GM10248 (cell line): ENCODE data around the gene HSD17B4.
"Not testable (repeated sequence)": the region's sequence is repeated elsewhere in the genome, so short reads cannot be mapped to it uniquely, and the experiment has no call there.

ENCODE experiments used
- CTCF ChIA-PET: fragments of 300-600 bp; sonication (Branson Sonifier 250); formaldehyde crosslinking; extraction: SDS; loops from one replicate; lab custom pipeline; 2021; ENCODE audit warnings: antibody characterized with exemption; lab: Yijun Ruan, JAX
- POLR2A ChIA-PET: fragments of 350-650 bp; sonication (Branson Sonifier 250); formaldehyde crosslinking; extraction: SDS; loops from one replicate; lab custom pipeline; 2020; ENCODE audit warnings: antibody characterized with exemption; lab: Yijun Ruan, JAX
- DNase-seq: peaks from one replicate; pipeline ENCODE4 v3.0.0; 2012; ENCODE audit errors: extremely low spot score
- TF ChIP-seq, protein P1 (sequence below): IDR thresholded peaks from 2 replicates; pipeline ENCODE4 v1.5.1; 2012; ENCODE audit warnings: mild to moderate bottlenecking, low read depth; ENCODE audit errors: extremely low read depth, missing control alignments, control extremely low read depth

Gene HSD17B4

DNA sequence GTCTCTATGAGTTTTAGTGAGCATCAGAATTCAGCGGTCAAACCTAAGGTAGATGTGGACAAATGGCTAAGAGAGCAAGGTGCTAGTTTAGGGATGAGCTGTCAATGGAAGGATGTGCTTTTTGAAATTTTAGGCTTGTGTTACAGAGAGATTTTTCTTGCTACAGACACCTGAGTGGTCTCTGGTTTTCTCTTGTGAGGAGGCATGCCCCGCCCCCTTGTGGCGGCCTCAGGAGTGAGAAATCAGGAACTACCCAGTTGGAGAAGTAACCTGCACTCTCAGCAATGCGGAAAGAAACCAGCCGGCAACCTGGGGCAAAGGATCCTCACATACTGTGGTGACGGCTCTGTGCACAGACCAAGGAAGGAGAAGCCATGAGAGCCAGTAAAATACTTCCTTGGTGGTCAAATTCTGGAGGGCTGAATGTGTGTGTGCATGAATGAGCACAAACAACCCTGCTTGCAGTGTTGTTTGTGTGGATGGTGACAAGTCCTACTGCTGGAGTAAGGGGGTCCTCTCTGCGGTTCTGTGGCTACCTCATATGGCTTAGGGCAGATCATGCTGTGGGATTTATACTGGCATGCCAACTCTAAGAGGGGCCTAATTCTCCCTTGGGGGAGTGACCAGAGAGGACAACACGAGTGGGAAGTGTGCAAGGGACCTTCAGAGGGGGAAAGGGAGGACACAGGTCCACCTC is 16.7 kb upstream of the HSD17B4 start:
- DNase-seq, result peak; percentile 52
- TF ChIP-seq, protein P1, sequence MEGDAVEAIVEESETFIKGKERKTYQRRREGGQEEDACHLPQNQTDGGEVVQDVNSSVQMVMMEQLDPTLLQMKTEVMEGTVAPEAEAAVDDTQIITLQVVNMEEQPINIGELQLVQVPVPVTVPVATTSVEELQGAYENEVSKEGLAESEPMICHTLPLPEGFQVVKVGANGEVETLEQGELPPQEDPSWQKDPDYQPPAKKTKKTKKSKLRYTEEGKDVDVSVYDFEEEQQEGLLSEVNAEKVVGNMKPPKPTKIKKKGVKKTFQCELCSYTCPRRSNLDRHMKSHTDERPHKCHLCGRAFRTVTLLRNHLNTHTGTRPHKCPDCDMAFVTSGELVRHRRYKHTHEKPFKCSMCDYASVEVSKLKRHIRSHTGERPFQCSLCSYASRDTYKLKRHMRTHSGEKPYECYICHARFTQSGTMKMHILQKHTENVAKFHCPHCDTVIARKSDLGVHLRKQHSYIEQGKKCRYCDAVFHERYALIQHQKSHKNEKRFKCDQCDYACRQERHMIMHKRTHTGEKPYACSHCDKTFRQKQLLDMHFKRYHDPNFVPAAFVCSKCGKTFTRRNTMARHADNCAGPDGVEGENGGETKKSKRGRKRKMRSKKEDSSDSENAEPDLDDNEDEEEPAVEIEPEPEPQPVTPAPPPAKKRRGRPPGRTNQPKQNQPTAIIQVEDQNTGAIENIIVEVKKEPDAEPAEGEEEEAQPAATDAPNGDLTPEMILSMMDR, result peak; percentile 56
- POLR2A ChIA-PET, result no interaction called here
- CTCF ChIA-PET, result interaction anchor here (0.7 to 3.9 kb wide), 28 partner anchors 10 to 453 kb away, joined by 3 to 41 read pairs (median 5); partner anchors contain the start of gene DTWD2

DNA sequence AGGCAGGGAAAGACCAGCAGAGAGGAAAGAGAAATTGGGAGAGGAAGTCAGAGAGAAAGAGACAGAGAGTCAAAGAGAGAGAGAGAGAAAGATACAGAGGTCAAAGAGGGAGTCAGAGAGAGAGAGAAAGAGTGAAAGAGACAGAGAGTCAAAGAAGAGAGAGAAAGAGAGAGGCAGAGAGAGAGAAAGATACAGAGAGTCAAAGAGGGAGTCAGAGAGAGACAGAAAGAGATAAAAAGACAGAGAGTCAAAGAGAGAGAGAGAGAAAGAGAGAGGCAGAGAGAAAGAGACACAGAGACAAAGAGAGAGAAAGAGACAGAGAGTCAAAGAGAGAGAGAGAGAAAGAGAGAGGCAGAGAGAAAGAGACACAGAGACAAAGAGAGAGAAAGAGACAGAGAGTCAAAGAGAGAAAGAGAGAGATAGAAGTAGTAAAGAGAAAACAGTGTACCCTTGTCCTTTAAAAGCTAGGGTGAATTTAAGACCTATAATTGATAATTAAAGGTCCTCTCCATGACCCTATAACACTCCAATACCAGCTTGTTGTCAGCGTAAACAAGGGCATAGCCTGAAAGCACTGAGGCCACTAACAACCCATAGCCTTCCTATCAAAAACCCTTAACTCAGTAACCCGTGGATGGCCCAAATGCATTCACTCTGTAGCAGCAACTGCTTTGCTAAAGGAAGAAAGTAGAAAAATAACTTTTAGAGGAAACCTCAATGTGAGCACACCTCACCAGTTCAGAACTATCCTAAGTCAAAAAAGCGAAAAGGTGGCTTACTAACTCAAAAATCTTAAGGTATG is 14.3 kb upstream of the HSD17B4 start:
- DNase-seq, result not testable (repeated sequence)
- ChIA-PET CTCF (interaction anchor here (2.6 kb wide), 1 partner anchor 450 kb away, joined by 10 read pairs; the partner anchor contains the start of gene DTWD2), POLR2A (interaction anchor here (0.7 kb wide), 1 partner anchor 89 kb away, joined by 3 read pairs; no protein-coding TSS in a partner anchor)

DNA sequence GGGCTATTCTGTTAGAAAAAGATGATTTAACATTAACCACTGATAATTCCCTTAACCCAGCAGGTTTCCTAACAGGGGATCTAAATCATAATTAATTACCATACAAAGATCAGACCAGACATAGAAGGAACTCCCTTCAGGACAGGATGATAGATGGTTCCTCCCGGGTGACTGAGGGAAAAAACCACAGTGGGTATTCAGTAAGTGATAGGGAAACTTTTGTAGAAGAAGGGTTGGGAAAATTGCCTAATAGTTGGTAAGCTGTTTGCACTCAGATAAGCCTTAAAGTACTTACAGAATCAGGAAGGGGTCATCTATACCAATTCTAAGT is 13.7 kb upstream of the HSD17B4 start:
- POLR2A ChIA-PET, DNase-seq: not testable (repeated sequence)
- CTCF ChIA-PET, result interaction anchor here (2.6 kb wide), 1 partner anchor 450 kb away, joined by 10 read pairs; the partner anchor contains the start of gene DTWD2

DNA sequence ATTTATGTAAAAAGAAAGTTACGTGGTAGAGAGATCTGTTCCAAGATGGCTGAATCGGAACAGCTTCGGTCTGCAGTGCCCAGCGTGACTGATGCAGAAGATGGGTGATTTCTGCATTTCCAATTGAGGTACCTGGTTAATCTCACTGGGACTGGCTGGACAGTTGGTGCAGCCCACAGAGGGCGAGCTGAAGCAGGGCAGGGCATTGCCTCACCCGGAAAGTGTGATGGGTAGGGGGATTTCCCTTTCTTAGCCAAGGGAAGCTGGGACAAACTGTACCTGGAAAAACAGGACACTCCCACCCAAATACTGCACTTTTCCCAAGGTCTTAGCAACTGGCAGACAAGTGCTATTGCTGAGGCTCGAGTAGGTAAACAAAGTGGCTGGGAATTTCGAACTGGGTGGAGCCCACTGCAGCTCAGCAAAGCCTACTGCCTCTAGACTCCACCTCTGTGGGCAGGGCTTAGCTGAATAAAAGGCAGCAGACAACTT is 13.1 kb upstream of the HSD17B4 start:
- DNase-seq, result no peak
- TF ChIP-seq, protein P1, result no peak
- POLR2A ChIA-PET, result no interaction called here

DNA sequence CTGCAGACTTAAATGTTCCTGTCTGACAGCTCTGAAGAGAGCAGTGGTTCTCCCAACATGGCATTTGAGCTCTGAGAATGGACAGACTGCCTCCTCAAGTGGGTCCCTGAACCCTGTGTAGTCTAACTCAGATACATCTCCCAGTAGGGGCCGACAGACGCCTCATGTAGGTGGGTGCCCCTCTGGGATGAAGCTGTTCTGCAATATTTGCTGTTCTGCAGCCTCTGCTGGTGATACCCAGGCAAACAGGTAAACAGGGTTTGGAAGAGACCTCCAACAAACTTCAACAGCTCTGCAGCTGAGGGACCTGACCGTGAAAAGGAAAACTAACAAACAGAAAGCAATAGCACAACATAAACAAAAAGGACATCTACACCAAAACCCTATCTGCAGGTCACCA is 12.7 kb upstream of the HSD17B4 start:
- DNase-seq, POLR2A ChIA-PET: not testable (repeated sequence)
- CTCF ChIA-PET, result interaction anchor here (1.2 to 2.6 kb wide), 2 partner anchors 10 to 451 kb away, joined by 4 to 10 read pairs; partner anchors contain the start of gene DTWD2

More for the DNA sequence above, 13.1 kb upstream of the HSD17B4 start:
- CTCF ChIA-PET, result interaction anchor here (1.2 to 2.6 kb wide), 2 partner anchors 10 to 451 kb away, joined by 4 to 10 read pairs; partner anchors contain the start of gene DTWD2

DNA sequence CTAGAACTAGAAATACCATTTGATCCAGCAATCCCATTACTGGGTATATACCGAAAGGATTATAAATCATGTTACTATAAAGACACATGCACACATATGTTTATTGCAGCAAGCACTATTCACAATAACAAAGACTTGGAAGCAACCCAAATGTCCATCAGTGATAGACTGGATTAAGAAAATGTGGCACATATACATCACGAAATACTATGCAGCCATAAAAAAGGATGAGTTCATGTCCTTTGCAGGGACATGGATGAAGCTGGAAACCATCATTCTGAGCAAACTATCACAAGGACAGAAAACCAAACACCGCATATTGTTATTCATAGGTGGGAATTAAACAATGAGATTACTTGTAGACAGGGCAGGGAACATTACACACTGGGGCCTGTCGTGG is 7.7 kb upstream of the HSD17B4 start:
- CTCF ChIA-PET, result interaction anchor here (1.4 to 3.4 kb wide), 2 partner anchors 10 to 457 kb away, joined by 4 to 9 read pairs; partner anchors contain the start of gene DTWD2
- POLR2A ChIA-PET, DNase-seq: not testable (repeated sequence)

DNA sequence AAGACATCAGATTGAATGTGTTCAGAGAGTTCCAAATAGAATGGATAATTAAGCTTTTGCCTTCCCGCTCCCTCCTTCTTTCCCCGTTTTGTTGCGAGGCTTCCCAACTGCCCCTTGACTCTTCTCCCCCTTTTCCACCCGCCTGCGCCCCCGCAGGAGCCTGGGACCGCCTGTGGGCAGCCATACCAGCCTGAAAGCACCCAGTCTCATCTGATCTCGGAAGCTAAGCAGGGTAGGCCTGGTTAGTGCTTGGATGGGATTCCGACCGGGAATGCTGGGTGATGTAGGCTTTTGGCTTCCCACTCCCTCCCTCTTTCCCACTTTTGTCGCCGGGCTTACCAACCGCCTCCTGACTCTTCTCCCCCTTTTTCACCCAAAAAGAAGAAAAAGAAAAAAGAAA is 6.8 kb upstream of the HSD17B4 start:
- no peak for DNase-seq
- TF ChIP-seq, protein P1, result no peak
- POLR2A ChIA-PET, result no interaction called here
- CTCF ChIA-PET, result interaction anchor here (3.4 kb wide), 1 partner anchor 11 kb away, joined by 9 read pairs; no protein-coding TSS in a partner anchor

DNA sequence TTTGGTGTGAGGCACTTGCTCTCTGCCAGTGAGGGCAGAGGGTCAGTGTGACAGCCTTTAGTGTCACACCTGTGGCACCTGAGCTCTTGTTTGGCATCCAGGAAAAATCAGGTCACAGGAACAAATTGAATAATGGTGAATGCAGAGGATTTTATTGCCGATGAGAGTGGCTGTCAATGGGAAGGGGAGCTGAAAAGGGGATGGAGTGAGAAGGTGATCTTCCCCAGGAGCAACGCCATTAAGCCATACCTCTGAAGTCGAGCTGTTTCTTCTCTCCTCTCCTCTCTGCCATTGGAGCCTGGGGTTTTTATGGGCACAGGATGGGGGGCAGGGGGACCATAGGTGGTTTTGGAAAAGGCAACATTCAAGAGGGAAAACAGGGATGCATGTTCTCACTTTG is 2.4 kb upstream of the HSD17B4 start:
- TF ChIP-seq, protein P1, result no peak
- no peak for DNase-seq
- ChIA-PET POLR2A (no interaction called here), CTCF (interaction anchor here (1.0 to 3.2 kb wide), 7 partner anchors 10 to 462 kb away, joined by 3 to 12 read pairs (median 5); no protein-coding TSS in a partner anchor)

DNA sequence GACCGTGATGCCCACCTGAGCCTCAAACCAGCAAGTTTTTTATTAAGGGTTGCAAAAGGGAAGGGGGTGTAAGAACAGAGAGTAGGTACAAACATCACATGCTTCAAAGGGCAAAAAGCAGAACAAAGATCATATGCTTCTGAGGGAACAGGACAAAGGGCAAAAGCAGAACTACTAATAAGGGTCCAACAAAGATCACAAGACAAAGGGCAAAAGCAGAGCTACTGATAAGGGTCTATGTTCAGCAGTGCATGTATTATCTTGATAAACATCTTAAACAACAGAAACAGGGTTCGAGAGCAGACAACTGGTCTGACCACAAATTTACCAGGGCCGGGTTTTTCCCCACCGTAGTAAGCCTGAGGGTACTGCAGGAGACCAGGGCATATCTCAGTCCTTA is 1.7 kb upstream of the HSD17B4 start:
- POLR2A ChIA-PET, DNase-seq: not testable (repeated sequence)
- CTCF ChIA-PET, result interaction anchor here (1.1 to 3.2 kb wide), 6 partner anchors 16 to 463 kb away, joined by 3 to 12 read pairs (median 5); partner anchors contain the start of gene DTWD2
